ENCODE data around the gene MTUS2. TPM values are rescaled to one million over a fixed set of nuclear protein-coding genes. Genes with fewer than 3 reads are reported as not detected.
"Not testable (repeated sequence)": the region's sequence is repeated elsewhere in the genome, so short reads cannot be mapped to it uniquely, and the experiment has no call there.

The MTUS2 gene
- total and polyA plus RNA-seq, 2 donors (not counting 1 experiment from before 2014, with no cell fraction given) = 0.06 TPM; not detected in 1

DNA sequence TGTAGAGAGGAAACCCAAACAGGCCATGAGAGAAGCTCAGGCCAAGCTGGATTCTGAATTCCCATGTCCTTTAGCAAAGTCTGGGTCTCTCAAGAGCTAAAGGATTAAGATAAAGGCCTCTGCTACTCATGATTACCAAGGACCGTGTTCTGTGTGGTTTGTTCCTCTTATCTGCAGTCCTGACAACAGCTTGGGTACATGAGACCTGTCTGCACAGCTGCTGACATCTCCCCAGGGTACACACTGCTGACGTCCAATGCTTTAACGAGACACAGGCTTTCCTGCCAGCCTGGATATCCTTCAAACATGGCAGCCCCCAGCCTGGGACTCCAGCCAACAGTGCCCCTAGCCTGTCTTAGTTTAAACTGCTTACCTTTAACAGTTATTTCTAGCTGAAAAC is 564.3 kb downstream of the MTUS2 start:
- TF ChIP-seq, protein P1, sequence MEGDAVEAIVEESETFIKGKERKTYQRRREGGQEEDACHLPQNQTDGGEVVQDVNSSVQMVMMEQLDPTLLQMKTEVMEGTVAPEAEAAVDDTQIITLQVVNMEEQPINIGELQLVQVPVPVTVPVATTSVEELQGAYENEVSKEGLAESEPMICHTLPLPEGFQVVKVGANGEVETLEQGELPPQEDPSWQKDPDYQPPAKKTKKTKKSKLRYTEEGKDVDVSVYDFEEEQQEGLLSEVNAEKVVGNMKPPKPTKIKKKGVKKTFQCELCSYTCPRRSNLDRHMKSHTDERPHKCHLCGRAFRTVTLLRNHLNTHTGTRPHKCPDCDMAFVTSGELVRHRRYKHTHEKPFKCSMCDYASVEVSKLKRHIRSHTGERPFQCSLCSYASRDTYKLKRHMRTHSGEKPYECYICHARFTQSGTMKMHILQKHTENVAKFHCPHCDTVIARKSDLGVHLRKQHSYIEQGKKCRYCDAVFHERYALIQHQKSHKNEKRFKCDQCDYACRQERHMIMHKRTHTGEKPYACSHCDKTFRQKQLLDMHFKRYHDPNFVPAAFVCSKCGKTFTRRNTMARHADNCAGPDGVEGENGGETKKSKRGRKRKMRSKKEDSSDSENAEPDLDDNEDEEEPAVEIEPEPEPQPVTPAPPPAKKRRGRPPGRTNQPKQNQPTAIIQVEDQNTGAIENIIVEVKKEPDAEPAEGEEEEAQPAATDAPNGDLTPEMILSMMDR (conservative IDR thresholded peaks at IDR 0.05 in 1 of 2, IDR thresholded peaks at IDR 0.05 in 1 of 2; ENCODE audit: low read depth in 1 of 2, low read length in 2 of 2) = no peak
- no peak for TF ChIP-seq EZH2 (IDR thresholded peaks at IDR 0.05; ENCODE audit: low read length, missing control alignments)
- Histone ChIP-seq H3K27ac (ENCODE audit: insufficient read depth, low read length) (no peak overlapping the region), H3K79me2 (ENCODE audit: control insufficient read depth, insufficient read depth, low read length) (no peaks in the 10 kb centered on the region)

DNA sequence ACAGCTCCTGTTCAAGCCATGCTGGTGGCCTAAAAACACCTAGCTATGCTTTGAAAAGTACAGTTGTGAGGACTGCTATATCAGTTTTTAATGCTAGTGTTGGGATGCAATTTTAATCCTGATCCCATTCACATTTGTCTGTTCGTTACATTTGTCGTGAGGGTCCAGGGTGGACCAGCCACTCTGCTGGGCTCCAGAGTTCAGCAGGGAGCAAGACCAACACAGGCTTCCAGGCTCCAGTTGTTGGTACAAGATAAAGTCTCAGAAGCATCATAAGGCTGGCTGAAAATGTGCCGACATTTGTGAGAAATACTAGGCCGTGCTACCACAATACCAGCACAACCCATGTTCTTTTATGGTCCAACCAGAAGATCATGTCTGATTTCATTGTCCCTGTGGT is 564.7 kb downstream of the MTUS2 start:
- no peak for DNase-seq (ENCODE audit: low read depth in 2 of 2)
- Histone ChIP-seq H3K4me3 (replicated peaks in 1 of 4; ENCODE audit: control extremely low read depth in 1 of 4, insufficient read depth in 1 of 4, low read depth in 3 of 4, low read length in 4 of 4) (no peak overlapping the region), H3K4me2 (ENCODE audit: extremely low read depth, insufficient read depth, low read length) (no peak overlapping the region), H3K36me3 (ENCODE audit: control insufficient read depth, insufficient read depth, low read length) (no peaks in the 10 kb centered on the region), H4K20me1 (ENCODE audit: control insufficient read depth, extremely low read depth, insufficient read depth, low read length) (no peaks in the 10 kb centered on the region), H3K27ac (ENCODE audit: insufficient read depth, low read length) (no peak overlapping the region), H3K27me3 (ENCODE audit: control insufficient read depth, insufficient read depth, low read length) (no peaks in the 10 kb centered on the region), H3K79me2 (ENCODE audit: control insufficient read depth, insufficient read depth, low read length) (no peaks in the 10 kb centered on the region), H3K4me1 (ENCODE audit: control insufficient read depth, extremely low read depth, insufficient read depth, low read length) (no peaks in the 10 kb centered on the region), H3K9ac (ENCODE audit: insufficient read depth, low read length) (no peak overlapping the region), H2AFZ (ENCODE audit: low read length) (no peak overlapping the region), H3K9me3 (ENCODE audit: control insufficient read depth, insufficient read depth, low read depth, low read length) (no peaks in the 10 kb centered on the region)
- TF ChIP-seq, protein P1 (conservative IDR thresholded peaks at IDR 0.05 in 1 of 2, IDR thresholded peaks at IDR 0.05 in 1 of 2; ENCODE audit: low read depth in 1 of 2, low read length in 2 of 2) = no peak
- no peak for TF ChIP-seq EZH2 (IDR thresholded peaks at IDR 0.05; ENCODE audit: low read length, missing control alignments)

More for the DNA sequence above, 564.3 kb downstream of the MTUS2 start:
- Histone ChIP-seq H3K36me3 (ENCODE audit: control insufficient read depth, insufficient read depth, low read length) (no peaks in the 10 kb centered on the region), H2AFZ (ENCODE audit: low read length) (no peak overlapping the region), H3K4me2 (ENCODE audit: extremely low read depth, insufficient read depth, low read length) (no peak overlapping the region), H3K9me3 (ENCODE audit: control insufficient read depth, insufficient read depth, low read depth, low read length) (no peaks in the 10 kb centered on the region), H3K4me3 (replicated peaks in 1 of 4; ENCODE audit: control extremely low read depth in 1 of 4, insufficient read depth in 1 of 4, low read depth in 3 of 4, low read length in 4 of 4) (no peak overlapping the region), H3K4me1 (ENCODE audit: control insufficient read depth, extremely low read depth, insufficient read depth, low read length) (no peaks in the 10 kb centered on the region), H3K27me3 (ENCODE audit: control insufficient read depth, insufficient read depth, low read length) (no peaks in the 10 kb centered on the region), H3K9ac (ENCODE audit: insufficient read depth, low read length) (no peak overlapping the region), H4K20me1 (ENCODE audit: control insufficient read depth, extremely low read depth, insufficient read depth, low read length) (no peaks in the 10 kb centered on the region)
- no peak for DNase-seq (ENCODE audit: low read depth in 2 of 2)

DNA sequence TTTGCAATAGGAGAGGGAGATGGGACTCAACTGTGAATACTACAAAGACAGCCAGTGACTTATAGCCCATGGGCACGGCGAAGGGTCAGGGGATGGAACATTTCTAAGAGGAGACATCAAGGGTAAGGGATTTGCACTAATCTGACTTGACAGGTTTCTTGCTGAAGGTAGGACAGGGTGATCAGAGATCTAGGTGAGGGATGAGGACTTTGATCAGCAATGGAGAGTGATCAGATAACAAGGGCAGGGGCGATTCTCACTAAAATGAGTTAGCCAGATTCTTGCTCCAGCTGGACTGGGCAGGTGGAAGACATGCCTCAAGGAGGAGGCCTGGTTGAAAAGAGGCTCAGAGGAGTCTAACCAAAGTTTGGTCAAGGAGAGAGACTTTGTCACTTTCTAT is 566.1 kb downstream of the MTUS2 start:
- Histone ChIP-seq H3K27ac (ENCODE audit: insufficient read depth, low read length) (no peak overlapping the region), H3K9me3 (ENCODE audit: control insufficient read depth, insufficient read depth, low read depth, low read length) (no peaks in the 10 kb centered on the region), H3K4me3 (replicated peaks in 1 of 4; ENCODE audit: control extremely low read depth in 1 of 4, insufficient read depth in 1 of 4, low read depth in 3 of 4, low read length in 4 of 4) (no peak overlapping the region), H4K20me1 (ENCODE audit: control insufficient read depth, extremely low read depth, insufficient read depth, low read length) (no peaks in the 10 kb centered on the region), H3K4me1 (ENCODE audit: control insufficient read depth, extremely low read depth, insufficient read depth, low read length) (no peaks in the 10 kb centered on the region), H3K9ac (ENCODE audit: insufficient read depth, low read length) (no peak overlapping the region), H2AFZ (ENCODE audit: low read length) (no peak overlapping the region), H3K36me3 (ENCODE audit: control insufficient read depth, insufficient read depth, low read length) (no peaks in the 10 kb centered on the region), H3K79me2 (ENCODE audit: control insufficient read depth, insufficient read depth, low read length) (no peaks in the 10 kb centered on the region), H3K27me3 (ENCODE audit: control insufficient read depth, insufficient read depth, low read length) (no peaks in the 10 kb centered on the region), H3K4me2 (ENCODE audit: extremely low read depth, insufficient read depth, low read length) (no peak overlapping the region)
- no peak for TF ChIP-seq EZH2 (IDR thresholded peaks at IDR 0.05; ENCODE audit: low read length, missing control alignments)
- TF ChIP-seq, protein P1 (conservative IDR thresholded peaks at IDR 0.05 in 1 of 2, IDR thresholded peaks at IDR 0.05 in 1 of 2; ENCODE audit: low read depth in 1 of 2, low read length in 2 of 2) = no peak
- no peak for DNase-seq (ENCODE audit: low read depth in 2 of 2)

DNA sequence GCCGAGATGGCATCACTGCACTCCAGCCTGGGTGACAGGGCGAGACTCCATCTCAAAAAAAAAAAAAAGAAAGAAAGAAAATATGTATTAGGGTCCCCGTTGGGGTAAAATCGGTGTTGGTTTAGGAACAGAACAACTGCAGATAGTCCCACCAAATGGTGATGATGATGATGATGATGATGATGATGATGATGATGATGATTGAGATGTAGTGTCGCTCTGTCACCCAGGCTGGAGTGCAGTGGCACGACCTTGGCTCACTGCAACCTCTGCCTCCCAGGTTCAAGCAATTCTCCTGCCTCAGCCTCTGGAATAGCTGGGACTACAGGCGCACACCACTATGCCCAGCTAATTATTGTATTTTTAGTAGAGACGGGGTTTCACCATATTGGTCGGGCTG is 570.5 kb downstream of the MTUS2 start:
- H4K20me1 ChIP-seq (ENCODE audit: control insufficient read depth, extremely low read depth, insufficient read depth, low read length); H2AFZ ChIP-seq (ENCODE audit: low read length); H3K9ac ChIP-seq (ENCODE audit: insufficient read depth, low read length): not testable (repeated sequence)

More for the DNA sequence above, 570.5 kb downstream of the MTUS2 start:
- not testable (repeated sequence) for H3K27ac ChIP-seq (ENCODE audit: insufficient read depth, low read length); H3K9me3 ChIP-seq (ENCODE audit: control insufficient read depth, insufficient read depth, low read depth, low read length); H3K4me2 ChIP-seq (ENCODE audit: extremely low read depth, insufficient read depth, low read length); H3K36me3 ChIP-seq (ENCODE audit: control insufficient read depth, insufficient read depth, low read length); H3K4me3 ChIP-seq (replicated peaks in 1 of 4; ENCODE audit: control extremely low read depth in 1 of 4, insufficient read depth in 1 of 4, low read depth in 3 of 4, low read length in 4 of 4); H3K27me3 ChIP-seq (ENCODE audit: control insufficient read depth, insufficient read depth, low read length); H3K4me1 ChIP-seq (ENCODE audit: control insufficient read depth, extremely low read depth, insufficient read depth, low read length); H3K79me2 ChIP-seq (ENCODE audit: control insufficient read depth, insufficient read depth, low read length); DNase-seq (ENCODE audit: low read depth in 2 of 2)
